Trophoblast cell (in vitro differentiated cells and primary cell): ENCODE results near the gene RFXANK.

ENCODE experiments used
- DNase-seq, 2 donors: peaks; one replicate each; pipeline ENCODE4 v3.0.0-alpha.2; 2016
- H2AFZ ChIP-seq: 2 replicates; pipeline ENCODE4 v1.6.1; 2013; ENCODE audit warnings: low read length, moderate library complexity, mild to moderate bottlenecking; ENCODE audit not compliant: insufficient read depth, poor library complexity
- H2AK5ac ChIP-seq: 2 replicates; pipeline ENCODE4 v1.6.1; 2013; ENCODE audit warnings: mild to moderate bottlenecking, low read length
- H2BK120ac ChIP-seq: 2 replicates; pipeline ENCODE4 v1.6.1; 2013; ENCODE audit warnings: low read length, mild to moderate bottlenecking, moderate library complexity; ENCODE audit not compliant: insufficient read depth, poor library complexity
- H2BK12ac ChIP-seq: 2 replicates; pipeline ENCODE4 v1.6.1; 2013; ENCODE audit warnings: mild to moderate bottlenecking, low read length, moderate library complexity
- H2BK5ac ChIP-seq: 2 replicates; pipeline ENCODE4 v1.6.1; 2013; ENCODE audit warnings: low read length, low read depth, moderate library complexity, mild to moderate bottlenecking; ENCODE audit not compliant: poor library complexity
- H3K14ac ChIP-seq: 2 replicates; pipeline ENCODE4 v1.6.1; 2013; ENCODE audit warnings: mild to moderate bottlenecking, low read length
- H3K18ac ChIP-seq: 2 replicates; pipeline ENCODE4 v1.6.1; 2013; ENCODE audit warnings: mild to moderate bottlenecking, low read length
- H3K23ac ChIP-seq: 2 replicates; pipeline ENCODE4 v1.6.1; 2013; ENCODE audit warnings: low read length
- H3K27ac ChIP-seq: 2 replicates; pipeline ENCODE4 v1.5.1; 2013; ENCODE audit warnings: low read depth, mild to moderate bottlenecking, inconsistent platforms, low read length, moderate library complexity
- H3K27me3 ChIP-seq: 2 replicates; pipeline ENCODE4 v1.6.1; 2013; ENCODE audit warnings: inconsistent platforms, mild to moderate bottlenecking, low read length, moderate library complexity; ENCODE audit not compliant: insufficient read depth
- H3K36me3 ChIP-seq, 2 experiments: 1 replicate in 1 of 2; 2 replicates in 1 of 2; pipeline ENCODE4 v1.6.1; 2013; ENCODE audit warnings: low read length in 2 of 2, mild to moderate bottlenecking in 2 of 2, moderate library complexity in 1 of 2; ENCODE audit not compliant: insufficient read depth in 2 of 2, control insufficient read depth in 1 of 2
- H3K4ac ChIP-seq: 2 replicates; pipeline ENCODE4 v1.6.1; 2013; ENCODE audit warnings: low read depth, mild to moderate bottlenecking, low read length, moderate library complexity
- H3K4me1 ChIP-seq, 2 experiments: 1 replicate in 1 of 2; 2 replicates in 1 of 2; pipeline ENCODE4 v1.6.1; 2013; ENCODE audit warnings: low read length in 2 of 2, mild to moderate bottlenecking in 2 of 2, moderate library complexity in 1 of 2; ENCODE audit not compliant: insufficient read depth in 2 of 2, control insufficient read depth in 1 of 2
- H3K4me2 ChIP-seq: 2 replicates; pipeline ENCODE4 v1.6.1; 2013; ENCODE audit warnings: inconsistent platforms, mild to moderate bottlenecking, low read length, moderate library complexity
- H3K4me3 ChIP-seq: 2 replicates; pipeline ENCODE4 v1.5.1; 2013; ENCODE audit warnings: mild to moderate bottlenecking, low read depth, low read length, inconsistent platforms
- H3K79me1 ChIP-seq: one replicate; pipeline ENCODE4 v1.6.1; 2013; ENCODE audit warnings: low read length
- H3K79me2 ChIP-seq: 2 replicates; pipeline ENCODE4 v1.6.1; 2013; ENCODE audit warnings: low read length, mild to moderate bottlenecking; ENCODE audit not compliant: control insufficient read depth, insufficient read depth, poor library complexity
- H3K9ac ChIP-seq: 2 replicates; pipeline ENCODE4 v1.6.1; 2013; ENCODE audit warnings: mild to moderate bottlenecking, low read length
- H3K9me3 ChIP-seq: 2 replicates; pipeline ENCODE4 v1.6.1; 2013; ENCODE audit warnings: low read depth, mild to moderate bottlenecking, control low read depth, inconsistent platforms, low read length; ENCODE audit not compliant: insufficient read depth
- H4K12ac ChIP-seq: 2 replicates; pipeline ENCODE4 v1.6.1; 2013; ENCODE audit warnings: low read depth, mild to moderate bottlenecking, low read length, moderate library complexity
- H4K8ac ChIP-seq: 2 replicates; pipeline ENCODE4 v1.6.1; 2013; ENCODE audit warnings: low read depth, mild to moderate bottlenecking, low read length, moderate library complexity
- H4K91ac ChIP-seq: one replicate; pipeline ENCODE4 v1.6.1; 2013; ENCODE audit warnings: low read depth, mild to moderate bottlenecking, low read length, moderate library complexity
- WGBS: extraction: QIAGEN DNeasy Blood & Tissue Kit; methylation state at CpG from one replicate; pipeline ENCODE4 v1.1.7; 2013; ENCODE audit warnings: missing lambda C conversion rate; ENCODE audit not compliant: insufficient read length, insufficient coverage; ENCODE audit errors: extremely low coverage; 5-methylcytosine and 5-hydroxymethylcytosine counted together

RFXANK gene

GRCh38 chr19:19230999-19231398, 38.9 kb downstream of the RFXANK start:
- Histone ChIP-seq H3K36me3 (no peaks in the 10 kb centered on the region), H2BK5ac (no peak overlapping the region), H4K91ac (no peak overlapping the region), H3K4me1 (no peaks in the 10 kb centered on the region), H3K4me3 (no peak overlapping the region), H2BK12ac (no peak overlapping the region), H3K23ac (no peak overlapping the region), H2AFZ (no peak overlapping the region), H3K4ac (no peak overlapping the region), H3K18ac (no peak overlapping the region), H3K27ac (no peak overlapping the region), H2AK5ac (no peak overlapping the region), H3K27me3 (no peaks in the 10 kb centered on the region), H4K8ac (no peak overlapping the region), H3K79me2 (no peaks in the 10 kb centered on the region), H3K79me1 (no peaks in the 10 kb centered on the region), H3K14ac (no peak overlapping the region), H4K12ac (no peak overlapping the region), H3K9me3 (peaks cover 18% of the 10 kb centered on the region), H3K9ac (no peak overlapping the region), H3K4me2 (no peak overlapping the region), H2BK120ac (no peak overlapping the region)
- DNase-seq = no peak
- no CpG with 5 or more reads among the region's 9 CpGs for WGBS

- Histone ChIP-seq H2BK12ac (no peak overlapping the region), H3K4me3 (no peak overlapping the region), H3K4me1 (no peaks in the 10 kb centered on the region), H2BK5ac (no peak overlapping the region), H3K9me3 (peaks cover 15% of the 10 kb centered on the region), H3K23ac (no peak overlapping the region), H3K79me1 (no peaks in the 10 kb centered on the region), H4K91ac (no peak overlapping the region), H3K9ac (no peak overlapping the region), H4K8ac (no peak overlapping the region), H3K27me3 (no peaks in the 10 kb centered on the region), H3K18ac (no peak overlapping the region), H2AK5ac (no peak overlapping the region), H2AFZ (no peak overlapping the region), H3K14ac (no peak overlapping the region), H3K4me2 (no peak overlapping the region), H3K79me2 (no peaks in the 10 kb centered on the region), H4K12ac (no peak overlapping the region), H3K27ac (no peak overlapping the region), H3K36me3 (no peaks in the 10 kb centered on the region), H3K4ac (no peak overlapping the region), H2BK120ac (no peak overlapping the region)
- DNase-seq = no peak
- no CpG with 5 or more reads among the region's 19 CpGs for WGBS
These were observed 40.2 kb downstream of the RFXANK start for GRCh38 chr19:19232261-19232721.

DNA sequence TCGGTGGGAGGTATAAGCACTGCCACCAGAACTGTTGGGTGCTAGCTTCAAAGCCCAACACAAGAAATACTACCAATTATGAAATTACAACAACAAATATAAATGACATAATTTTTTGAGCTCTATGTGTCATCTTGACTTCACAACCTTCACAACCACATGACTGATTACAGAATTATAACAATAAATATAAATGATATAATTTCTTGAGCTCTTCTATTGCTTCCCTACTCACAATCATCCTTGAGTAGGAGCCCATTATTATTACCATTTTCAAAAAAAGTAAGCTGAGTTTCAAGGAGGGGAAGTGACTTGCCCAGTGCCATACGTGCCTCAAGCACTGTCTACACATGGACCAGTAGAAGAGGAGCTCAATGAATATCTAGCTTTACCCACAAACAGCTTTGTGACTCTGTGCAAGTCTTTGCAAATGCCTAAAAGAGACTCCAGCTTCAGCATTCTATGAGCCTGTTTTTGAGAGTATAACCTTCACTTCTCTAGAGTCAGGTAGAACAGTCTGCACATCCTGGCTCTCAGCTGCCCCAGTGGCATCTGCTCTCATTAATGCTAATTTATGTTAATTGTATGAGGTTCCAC, 42.3 kb downstream of the RFXANK start:
- Histone ChIP-seq H3K14ac (no peak overlapping the region), H3K27ac (no peak overlapping the region), H2BK5ac (no peak overlapping the region), H3K4me3 (no peak overlapping the region), H3K23ac (no peak overlapping the region), H4K91ac (no peak overlapping the region), H3K4me2 (no peak overlapping the region), H4K8ac (no peak overlapping the region), H3K4me1 (no peaks in the 10 kb centered on the region), H4K12ac (no peak overlapping the region), H3K27me3 (no peaks in the 10 kb centered on the region), H3K79me2 (no peaks in the 10 kb centered on the region), H3K18ac (no peak overlapping the region), H2AFZ (no peak overlapping the region), H2BK120ac (no peak overlapping the region), H3K9me3 (peaks cover 15% of the 10 kb centered on the region), H3K36me3 (no peaks in the 10 kb centered on the region), H3K4ac (no peak overlapping the region), H3K79me1 (no peaks in the 10 kb centered on the region), H3K9ac (no peak overlapping the region), H2BK12ac (no peak overlapping the region), H2AK5ac (no peak overlapping the region)
- no peak for DNase-seq
- no CpG with 5 or more reads among the region's 2 CpGs for WGBS

- DNase-seq = no peak
- no peak overlapping the region for H2BK120ac ChIP-seq
These were observed 44.1 kb downstream of the RFXANK start for GRCh38 chr19:19236173-19236572.

More at GRCh38 chr19:19236173-19236572, 44.1 kb downstream of the RFXANK start:
- no peak overlapping the region for H3K4me3 ChIP-seq
- no peak overlapping the region for H4K8ac ChIP-seq
- H2AK5ac ChIP-seq = no peak overlapping the region
- H2BK5ac ChIP-seq = no peak overlapping the region
- H3K27me3 ChIP-seq = no peaks in the 10 kb centered on the region
- H3K27ac ChIP-seq = no peak overlapping the region
- no peak overlapping the region for H4K91ac ChIP-seq
- no peak overlapping the region for H2BK12ac ChIP-seq
- no peak overlapping the region for H3K9ac ChIP-seq
- no peak overlapping the region for H4K12ac ChIP-seq
- H3K23ac ChIP-seq = no peak overlapping the region
- no peak overlapping the region for H3K4me2 ChIP-seq
- H3K79me2 ChIP-seq = no peaks in the 10 kb centered on the region
- H3K18ac ChIP-seq = no peak overlapping the region
- no peak overlapping the region for H2AFZ ChIP-seq
- no peak overlapping the region for H3K14ac ChIP-seq
- no peaks in the 10 kb centered on the region for H3K79me1 ChIP-seq
- H3K4me1 ChIP-seq = no peaks in the 10 kb centered on the region
- no peaks in the 10 kb centered on the region for H3K36me3 ChIP-seq
- H3K9me3 ChIP-seq = peaks cover 15% of the 10 kb centered on the region
- no peak overlapping the region for H3K4ac ChIP-seq
